Peyer's patch (tissue), 4 donors: ENCODE data around the gene STARD10. TPM values are rescaled to one million over a fixed set of nuclear protein-coding genes. Genes with fewer than 3 reads are reported as not detected.

Source experiments
- DNase-seq, 3 donors: peaks; one replicate each; pipeline ENCODE4 v3.0.0-alpha.2; 2017 to 2019
- H3K27ac ChIP-seq, 4 donors: fragments of 200-600 bp; sonication (generic); one replicate each; pipeline ENCODE4 v1.5.1; 2016 to 2019
- H3K27me3 ChIP-seq, 2 donors: fragments of 200-600 bp; sonication (generic); one replicate each; pipeline ENCODE4 v1.5.1; 2019
- H3K36me3 ChIP-seq, 3 donors: fragments of 200-600 bp; sonication (generic); one replicate each; pipeline ENCODE4 v1.5.1; 2016 to 2019
- H3K4me1 ChIP-seq, 4 donors: fragments of 200-600 bp; sonication (generic); one replicate each; pipeline ENCODE4 v1.5.1; 2016 to 2019
- H3K4me3 ChIP-seq, 4 donors: fragments of 200-600 bp; sonication (generic); 1 replicate in 3 of 4; 2 replicates in 1 of 4; pipeline ENCODE4 v1.5.1; 2016 to 2019; ENCODE audit warnings: mild to moderate bottlenecking in 1 of 4
- H3K9me3 ChIP-seq, 4 donors: fragments of 200-600 bp; sonication (generic); one replicate each; pipeline ENCODE4 v1.5.1; 2016 to 2019; ENCODE audit warnings: mild to moderate bottlenecking in 1 of 4
- CTCF ChIP-seq, 6 experiments: fragments of 450-650 bp in 4 of 6; fragments of 200-600 bp in 2 of 6; sonication (generic) in 1 of 6; IDR thresholded peaks; one replicate each; pipeline ENCODE4 v1.5.1; 2017 to 2019; ENCODE audit warnings: antibody characterized with exemption in 6 of 6, mild to moderate bottlenecking in 3 of 6, moderate library complexity in 1 of 6
- POLR2A ChIP-seq, 2 donors: fragments of 450-650 bp; IDR thresholded peaks; one replicate each; pipeline ENCODE4 v1.5.1; 2017; ENCODE audit warnings: antibody characterized with exemption in 2 of 2, mild to moderate bottlenecking in 2 of 2, moderate library complexity in 2 of 2
- total RNA-seq, 4 donors: library from RNA; depleted of rRNA; stranded (reverse); fragments of >200 nt; gene quantifications; one replicate each; pipeline ENCODE4 v1.1.0, GENCODE V29; 2016

The STARD10 gene
- total RNA-seq, 4 donors from 2014 or later, result 118 to 187 (median 168) TPM

- Histone ChIP-seq H3K27ac (no peak overlapping the region), H3K4me3 (no peak overlapping the region), H3K9me3 (no peaks in the 10 kb centered on the region), H3K27me3 (no peaks in the 10 kb centered on the region), H3K4me1 (peaks cover 6 to 57% (median 22%) of the 10 kb centered on the region in 4 donors), H3K36me3 (peaks cover 0 to 36% (median 0%) of the 10 kb centered on the region in 3 donors)
- TF ChIP-seq CTCF (IDR thresholded peaks at IDR 0.05) (no peak), POLR2A (IDR thresholded peaks at IDR 0.05) (no peak)
- DNase-seq, result no peak
Measured at GRCh38 chr11:72716788-72717435, 76.9 kb downstream of the STARD10 start.

DNA sequence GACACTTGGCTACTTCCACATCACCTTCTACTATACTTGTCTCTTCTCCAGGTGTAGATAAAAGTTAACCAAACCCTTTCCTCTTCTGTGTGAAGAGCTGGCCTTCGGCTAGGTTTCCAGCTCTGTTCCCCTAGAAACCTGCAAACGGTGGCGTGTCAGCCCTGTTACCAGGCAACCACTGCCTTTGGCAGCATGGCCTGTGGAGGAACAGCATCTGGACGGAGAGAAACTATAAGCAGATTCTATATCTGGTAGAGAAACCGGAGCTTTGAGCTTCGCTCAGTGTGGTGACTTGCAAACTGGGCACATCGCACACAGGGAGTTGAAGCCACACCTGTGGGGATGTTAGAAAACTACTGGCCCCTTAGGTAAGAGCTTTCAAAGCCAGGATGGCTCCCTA lies 77.6 kb downstream of the STARD10 start:
- TF ChIP-seq CTCF (IDR thresholded peaks at IDR 0.05) (no peak), POLR2A (IDR thresholded peaks at IDR 0.05) (no peak)
- no peak overlapping the region for H3K27ac ChIP-seq
- H3K4me3 ChIP-seq, result no peak overlapping the region
- H3K4me1 ChIP-seq, result peaks cover 6 to 55% (median 22%) of the 10 kb centered on the region in 4 donors
- H3K9me3 ChIP-seq, result no peaks in the 10 kb centered on the region
- no peaks in the 10 kb centered on the region for H3K27me3 ChIP-seq
- peaks cover 0 to 43% (median 0%) of the 10 kb centered on the region in 3 donors for H3K36me3 ChIP-seq
- no peak for DNase-seq

DNA sequence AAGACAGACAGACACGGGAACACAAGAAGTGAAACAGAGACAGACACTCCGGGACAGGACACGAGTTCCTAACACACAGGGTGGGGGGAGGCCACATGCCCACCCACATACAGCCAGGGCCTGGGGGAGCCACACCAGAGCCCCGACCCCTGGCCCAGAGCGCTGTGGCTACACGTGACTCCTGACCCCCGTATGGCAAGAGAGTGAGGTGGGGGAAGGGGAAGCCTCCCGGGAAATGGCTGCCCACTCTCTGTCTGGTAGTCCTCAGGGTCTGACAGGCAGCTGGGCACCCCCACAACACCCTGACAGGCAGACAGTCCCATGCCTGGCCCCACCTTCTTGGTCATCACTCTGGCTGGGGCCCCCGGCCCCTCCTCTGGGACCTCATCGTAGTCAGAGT lies 81.0 kb downstream of the STARD10 start:
- peak overlapping the region in 2 of 4 donors; percentile 10 to 34 for H3K27ac ChIP-seq
- H3K4me3 ChIP-seq, result no peak overlapping the region
- no peaks in the 10 kb centered on the region for H3K9me3 ChIP-seq
- no peak for DNase-seq
- H3K4me1 ChIP-seq, result peaks cover 0 to 21% (median 0%) of the 10 kb centered on the region in 4 donors
- H3K36me3 ChIP-seq, result peaks cover 0 to 76% (median 0%) of the 10 kb centered on the region in 3 donors
- H3K27me3 ChIP-seq, result no peaks in the 10 kb centered on the region
- TF ChIP-seq CTCF (IDR thresholded peaks at IDR 0.05) (no peak), POLR2A (IDR thresholded peaks at IDR 0.05) (no peak)

DNA sequence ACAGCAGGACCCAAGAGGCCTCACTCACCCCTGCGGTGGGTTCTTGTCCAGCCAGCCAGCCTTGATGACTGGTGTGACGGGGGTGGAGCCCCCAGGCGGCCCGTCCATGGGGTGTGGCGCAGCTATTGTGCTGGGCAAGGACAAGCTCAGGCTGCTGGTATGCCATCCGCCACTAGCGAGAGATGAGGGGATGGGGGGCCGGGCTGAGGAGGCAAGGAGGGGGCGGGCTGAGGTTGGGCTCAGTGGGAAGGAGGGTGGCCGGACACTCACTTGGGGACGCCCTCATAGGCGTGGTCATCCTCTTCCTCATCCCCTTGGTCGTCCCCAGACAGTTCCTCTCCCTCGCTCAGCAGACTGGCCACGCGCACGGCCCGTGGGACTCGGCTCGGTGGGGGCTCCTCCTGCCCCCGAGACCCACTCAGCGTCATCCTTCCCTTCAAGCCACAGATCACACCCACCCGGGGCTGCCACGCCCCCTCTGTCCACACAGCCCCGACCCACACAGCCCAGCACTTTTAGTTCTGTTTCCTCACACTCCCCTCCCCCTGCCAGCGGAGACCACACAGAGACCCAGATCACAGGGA lies 81.6 kb downstream of the STARD10 start:
- Histone ChIP-seq H3K4me3 (no peak overlapping the region), H3K27ac (peak overlapping the region in 1 of 4 donors; percentile 34), H3K27me3 (no peaks in the 10 kb centered on the region), H3K36me3 (peaks cover 0 to 76% (median 0%) of the 10 kb centered on the region in 3 donors), H3K9me3 (no peaks in the 10 kb centered on the region), H3K4me1 (peaks cover 0 to 21% (median 0%) of the 10 kb centered on the region in 4 donors)
- peak in 1 of 3 donors; percentile 64 for DNase-seq
- TF ChIP-seq CTCF (IDR thresholded peaks at IDR 0.05) (no peak), POLR2A (IDR thresholded peaks at IDR 0.05) (no peak)

DNA sequence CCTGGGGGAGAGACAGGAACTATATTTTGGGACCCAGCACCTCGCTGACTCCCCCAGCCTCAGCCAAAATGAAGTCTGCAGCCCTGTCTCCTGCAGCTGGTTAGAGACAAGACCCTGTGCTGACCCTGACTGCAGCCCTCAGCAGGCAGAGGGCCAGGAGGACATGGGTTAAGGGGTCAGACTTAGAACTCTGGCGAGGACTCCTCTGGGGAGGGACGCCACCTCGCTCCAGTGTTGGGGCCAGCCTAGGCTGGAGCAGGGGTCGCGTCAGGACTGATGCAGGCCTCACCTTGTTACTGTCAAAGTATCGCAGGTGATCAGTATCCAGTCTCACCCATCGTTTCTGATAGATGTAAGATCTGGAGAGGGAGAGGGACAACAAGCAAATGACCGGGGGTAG lies 82.7 kb downstream of the STARD10 start:
- Histone ChIP-seq H3K4me1 (peaks cover 0 to 15% (median 0%) of the 10 kb centered on the region in 4 donors), H3K9me3 (no peaks in the 10 kb centered on the region), H3K36me3 (peaks cover 0 to 78% (median 0%) of the 10 kb centered on the region in 3 donors), H3K27me3 (no peaks in the 10 kb centered on the region), H3K4me3 (no peak overlapping the region), H3K27ac (no peak overlapping the region)
- TF ChIP-seq CTCF (IDR thresholded peaks at IDR 0.05), result no peak
- no peak for TF ChIP-seq POLR2A (IDR thresholded peaks at IDR 0.05)
- DNase-seq, result no peak
